ENCODE results near the gene PRICKLE2.

GRCh38 chr3:64138046-64138445, 87.2 kb downstream of the PRICKLE2 start:
- TF ChIP-seq, protein P1, sequence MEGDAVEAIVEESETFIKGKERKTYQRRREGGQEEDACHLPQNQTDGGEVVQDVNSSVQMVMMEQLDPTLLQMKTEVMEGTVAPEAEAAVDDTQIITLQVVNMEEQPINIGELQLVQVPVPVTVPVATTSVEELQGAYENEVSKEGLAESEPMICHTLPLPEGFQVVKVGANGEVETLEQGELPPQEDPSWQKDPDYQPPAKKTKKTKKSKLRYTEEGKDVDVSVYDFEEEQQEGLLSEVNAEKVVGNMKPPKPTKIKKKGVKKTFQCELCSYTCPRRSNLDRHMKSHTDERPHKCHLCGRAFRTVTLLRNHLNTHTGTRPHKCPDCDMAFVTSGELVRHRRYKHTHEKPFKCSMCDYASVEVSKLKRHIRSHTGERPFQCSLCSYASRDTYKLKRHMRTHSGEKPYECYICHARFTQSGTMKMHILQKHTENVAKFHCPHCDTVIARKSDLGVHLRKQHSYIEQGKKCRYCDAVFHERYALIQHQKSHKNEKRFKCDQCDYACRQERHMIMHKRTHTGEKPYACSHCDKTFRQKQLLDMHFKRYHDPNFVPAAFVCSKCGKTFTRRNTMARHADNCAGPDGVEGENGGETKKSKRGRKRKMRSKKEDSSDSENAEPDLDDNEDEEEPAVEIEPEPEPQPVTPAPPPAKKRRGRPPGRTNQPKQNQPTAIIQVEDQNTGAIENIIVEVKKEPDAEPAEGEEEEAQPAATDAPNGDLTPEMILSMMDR (IDR thresholded peaks at IDR 0.05; ENCODE audit: extremely low read depth in 1 of 2, insufficient read depth in 1 of 2, low read depth in 1 of 2, low read length in 2 of 2) = no peak
- no peak for TF ChIP-seq JUN (IDR thresholded peaks at IDR 0.05; ENCODE audit: borderline replicate concordance, insufficient read depth, insufficient read length, low read depth)
- TF ChIP-seq POLR2AphosphoS5 (IDR thresholded peaks at IDR 0.05; ENCODE audit: insufficient read depth, low read depth, low read length) = no peak
- TF ChIP-seq EZH2 (IDR thresholded peaks at IDR 0.05; ENCODE audit: borderline replicate concordance, low read depth, low read length, severe bottlenecking) = no peak
- TF ChIP-seq POLR2A (IDR thresholded peaks at IDR 0.05; ENCODE audit: low read depth, low read length) = no peak
- TF ChIP-seq, protein P2, sequence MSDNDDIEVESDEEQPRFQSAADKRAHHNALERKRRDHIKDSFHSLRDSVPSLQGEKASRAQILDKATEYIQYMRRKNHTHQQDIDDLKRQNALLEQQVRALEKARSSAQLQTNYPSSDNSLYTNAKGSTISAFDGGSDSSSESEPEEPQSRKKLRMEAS (IDR thresholded peaks at IDR 0.05; ENCODE audit: insufficient read depth, insufficient read length) = no peak
